Measurements from ENCODE around the gene S1PR5.
A peak's percentile ranks its signal among the peaks of the same experiment; 100 is the strongest.

The S1PR5 gene

GRCh38 chr19:10513223-10513622, 4.0 kb downstream of the S1PR5 start:
- no peak for DNase-seq

GRCh38 chr19:10510301-10510802, 6.9 kb downstream of the S1PR5 start:
- DNase-seq = peak; percentile 34 to 62

GRCh38 chr19:10508707-10509106, 8.5 kb downstream of the S1PR5 start:
- no peak for DNase-seq

GRCh38 chr19:10508036-10508435, 9.2 kb downstream of the S1PR5 start:
- no peak for DNase-seq

GRCh38 chr19:10505583-10506229, 11.5 kb downstream of the S1PR5 start:
- DNase-seq = peak; percentile 73 to 85

- peak in 1 of 2 donors; percentile 37 for DNase-seq
Observed at GRCh38 chr19:10503002-10503789, 14.1 kb downstream of the S1PR5 start, which contains the start of gene KEAP1. Gene KEAP1, minus strand, starts transcription at chr19:10503356. Its CDS starts 3,323 bp downstream, at chr19:10500033.

- peak; percentile 85 to 89 for DNase-seq
Observed at GRCh38 chr19:10502524-10503001, 14.7 kb downstream of the S1PR5 start.

GRCh38 chr19:10501971-10502523, 15.2 kb downstream of the S1PR5 start:
- DNase-seq = peak; percentile 35 to 47

- DNase-seq = no peak
Observed at GRCh38 chr19:10500247-10500592, 17.0 kb downstream of the S1PR5 start.

GRCh38 chr19:10499550-10500246, 17.5 kb downstream of the S1PR5 start:
- no peak for DNase-seq

GRCh38 chr19:10497371-10497770, 19.9 kb downstream of the S1PR5 start:
- DNase-seq = no peak

GRCh38 chr19:10491472-10492047, 25.7 kb downstream of the S1PR5 start:
- DNase-seq = no peak

GRCh38 chr19:10486551-10486950, 30.7 kb downstream of the S1PR5 start:
- DNase-seq = no peak

- peak; percentile 89 for DNase-seq
Observed at GRCh38 chr19:10478903-10479384, 38.3 kb downstream of the S1PR5 start.

- no peak for DNase-seq
Observed at GRCh38 chr19:10478476-10478875, 38.8 kb downstream of the S1PR5 start.

GRCh38 chr19:10474962-10475451, 42.2 kb downstream of the S1PR5 start:
- DNase-seq = no peak

- no peak for DNase-seq
Observed at GRCh38 chr19:10473192-10473591, 44.1 kb downstream of the S1PR5 start.

GRCh38 chr19:10471909-10472308, 45.3 kb downstream of the S1PR5 start:
- no peak for DNase-seq

- DNase-seq = no peak
Observed at GRCh38 chr19:10468133-10468532, 49.1 kb downstream of the S1PR5 start.

- DNase-seq = no peak
Observed at GRCh38 chr19:10467104-10467706, 50.0 kb downstream of the S1PR5 start.

GRCh38 chr19:10464456-10464855, 52.8 kb downstream of the S1PR5 start:
- no peak for DNase-seq
